Esophagus mucosa (tissue), 1 donor: ENCODE measurements around the gene RBM39. TPM values are rescaled to one million over a fixed set of nuclear protein-coding genes. Genes with fewer than 3 reads are reported as not detected.
"Not testable (repeated sequence)": the region's sequence is repeated elsewhere in the genome, so short reads cannot be mapped to it uniquely, and the experiment has no call there.

Experiments
- ATAC-seq: fragments of 200-7000 bp; cut with Tn5 transposase; one replicate; pipeline ENCODE4 v1.9.1; 2020
- total RNA-seq: library from RNA; stranded (reverse); gene quantifications from one replicate; pipeline ENCODE4 v1.2.4, GENCODE V29; 2023
- donor health status: DM: yes; HTN: yes; CAD: no.

RBM39 gene
- total RNA-seq, 1 donor from 2014 or later: 139 TPM

GRCh38 chr20:35724321-35725230 lies 17.5 kb downstream of the RBM39 start:
- no peak for ATAC-seq

- not testable (repeated sequence) for ATAC-seq
These were observed 18.3 kb downstream of the RBM39 start for GRCh38 chr20:35723652-35724320.

DNA sequence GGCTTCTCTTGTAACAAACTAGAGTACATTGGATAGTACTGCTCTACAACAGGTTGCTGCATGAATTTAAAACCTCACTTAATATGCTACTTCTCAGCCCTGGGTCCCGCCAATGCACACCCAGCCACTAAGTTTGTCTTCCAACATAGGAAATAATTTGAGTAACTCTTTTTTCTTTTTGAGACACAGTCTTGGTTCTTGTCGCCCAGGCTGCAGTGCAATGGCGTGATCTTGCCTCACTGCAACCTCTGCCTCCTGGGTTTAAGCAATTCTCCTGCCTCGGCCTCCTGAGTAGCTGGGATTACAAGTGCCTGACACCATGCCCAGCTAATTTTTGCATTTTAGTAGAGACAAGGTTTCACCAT lies 18.8 kb downstream of the RBM39 start:
- not testable (repeated sequence) for ATAC-seq

DNA sequence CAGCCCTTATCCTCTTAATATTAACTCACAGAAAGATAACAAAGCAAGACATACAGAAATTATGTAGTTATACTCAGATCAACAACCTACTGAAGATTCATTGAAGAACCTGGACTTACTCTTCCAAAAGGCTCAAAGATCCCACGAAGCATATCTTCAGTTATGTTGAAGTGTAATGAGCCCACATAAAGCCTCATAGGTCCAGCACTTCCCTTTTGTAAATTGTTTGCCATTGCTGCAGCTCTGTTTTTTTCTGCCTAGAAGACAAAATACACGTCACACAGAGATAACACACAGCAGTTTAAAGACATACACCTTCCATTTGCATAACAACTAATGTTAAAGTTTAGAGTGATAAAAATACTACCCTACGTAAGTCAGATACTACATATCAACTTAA lies 20.4 kb downstream of the RBM39 start:
- no peak for ATAC-seq

- ATAC-seq: no peak
These were observed 20.8 kb downstream of the RBM39 start for GRCh38 chr20:35721219-35721618.

DNA sequence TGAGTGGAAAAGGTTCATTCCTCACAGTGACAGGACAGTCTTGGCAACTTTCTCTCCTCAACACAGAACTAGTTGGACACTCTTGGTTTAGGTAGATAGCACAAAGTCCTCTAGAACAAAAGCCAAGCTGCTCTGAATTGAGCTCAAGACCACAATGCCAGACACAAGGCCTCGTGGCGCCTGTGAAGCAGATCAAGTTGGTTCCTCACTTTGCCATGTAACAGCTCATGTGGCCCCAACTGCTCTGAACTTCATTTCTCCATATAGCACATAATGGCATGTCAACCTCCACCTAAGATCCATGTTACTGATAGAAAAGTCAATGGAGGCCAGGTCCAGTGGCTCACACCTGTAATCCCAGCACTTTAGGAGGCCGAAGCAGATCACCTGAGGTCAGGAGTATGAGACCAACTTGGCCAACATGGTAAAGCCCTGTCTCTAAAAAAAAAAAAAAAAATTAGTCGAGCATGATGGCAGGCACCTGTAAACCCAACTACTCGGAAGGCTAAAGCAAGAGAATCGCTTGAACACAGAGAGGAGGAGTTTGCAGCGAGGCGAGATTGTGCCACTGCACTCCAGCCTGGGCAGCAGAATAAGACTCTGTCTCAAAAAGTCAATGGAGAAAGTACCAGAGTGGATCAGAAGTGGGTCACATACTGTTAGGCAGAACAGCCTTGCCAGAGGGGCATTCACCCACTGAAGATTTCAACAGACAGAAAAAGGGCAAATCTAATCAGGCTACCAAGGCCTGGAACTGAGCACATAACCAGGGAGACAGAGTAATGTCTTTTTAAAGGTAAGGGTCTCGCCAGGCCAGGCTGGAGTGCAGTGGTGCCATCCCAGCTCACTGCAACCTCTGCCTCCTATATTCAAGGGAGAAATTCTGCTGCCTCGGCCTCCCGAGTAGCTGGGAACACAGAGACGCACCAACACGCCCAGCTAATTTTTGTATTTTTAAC lies 21.6 kb downstream of the RBM39 start:
- no peak for ATAC-seq

DNA sequence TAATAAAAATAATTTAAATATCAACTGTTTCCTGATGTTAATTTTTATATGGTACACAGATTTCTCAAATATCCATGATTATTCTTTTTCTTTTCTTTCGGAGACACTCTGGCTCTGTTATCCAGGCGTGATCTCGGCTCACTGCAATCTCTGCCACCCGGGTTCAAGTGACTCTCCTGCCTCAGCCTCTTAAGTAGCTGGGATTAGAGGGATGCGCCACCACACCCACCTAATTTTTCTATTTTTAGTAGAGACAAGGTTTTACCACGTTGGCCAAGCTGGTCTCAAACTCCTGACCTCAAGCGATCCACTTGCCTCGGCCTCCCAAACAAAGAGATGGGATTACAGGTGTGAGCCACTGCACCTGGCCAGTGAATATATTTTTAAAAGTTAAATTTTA lies 22.3 kb downstream of the RBM39 start:
- ATAC-seq: no peak

DNA sequence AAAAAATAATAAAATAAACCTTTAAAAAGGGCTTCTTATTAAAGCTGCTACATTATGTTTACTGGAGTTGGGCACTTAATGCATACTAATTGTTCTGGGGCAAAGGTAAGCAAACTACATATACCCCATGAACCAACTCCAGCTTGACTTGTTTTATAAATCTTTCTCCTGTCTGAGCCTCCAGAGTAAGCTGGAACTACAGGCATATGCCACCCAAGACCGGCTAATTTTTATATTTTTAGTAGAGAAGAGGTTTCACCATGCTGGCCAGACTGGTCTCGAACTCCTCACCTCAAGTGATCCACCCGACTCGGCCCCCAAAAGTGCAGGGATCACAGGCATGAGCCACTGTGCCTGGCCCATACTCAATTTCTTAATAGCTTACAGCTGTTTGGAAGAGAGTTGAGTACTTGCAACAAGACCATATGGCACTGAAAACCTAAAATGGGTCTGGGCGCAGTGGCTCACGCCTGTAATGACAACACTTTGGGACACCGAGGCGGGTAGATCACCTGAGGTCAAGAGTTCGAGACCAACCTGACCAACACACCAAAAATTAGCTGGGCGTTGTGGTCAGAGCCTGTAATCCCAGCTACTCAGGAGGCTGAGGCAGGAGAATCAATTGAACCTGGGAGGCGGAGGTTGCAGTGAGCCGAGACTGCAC lies 23.0 kb downstream of the RBM39 start:
- no peak for ATAC-seq

DNA sequence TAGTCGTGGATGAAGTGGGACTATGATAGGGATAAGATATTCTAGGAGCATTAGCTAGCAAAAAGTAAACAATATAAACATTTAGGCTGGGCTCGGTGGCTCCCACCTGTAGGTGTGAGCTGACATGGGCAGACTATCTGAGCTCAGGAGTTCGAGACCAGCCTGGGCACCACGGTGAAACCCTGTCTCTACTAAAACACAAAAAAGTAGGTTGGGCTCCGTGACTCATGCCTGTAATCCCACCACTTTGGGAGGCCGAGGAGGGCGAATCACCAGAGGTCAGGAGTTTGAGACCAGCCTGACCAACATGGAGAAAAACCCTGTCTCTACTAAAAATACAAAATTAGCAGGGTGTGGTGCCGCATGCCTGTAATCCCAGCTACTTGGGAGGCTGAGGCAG lies 23.7 kb downstream of the RBM39 start:
- ATAC-seq: not testable (repeated sequence)

DNA sequence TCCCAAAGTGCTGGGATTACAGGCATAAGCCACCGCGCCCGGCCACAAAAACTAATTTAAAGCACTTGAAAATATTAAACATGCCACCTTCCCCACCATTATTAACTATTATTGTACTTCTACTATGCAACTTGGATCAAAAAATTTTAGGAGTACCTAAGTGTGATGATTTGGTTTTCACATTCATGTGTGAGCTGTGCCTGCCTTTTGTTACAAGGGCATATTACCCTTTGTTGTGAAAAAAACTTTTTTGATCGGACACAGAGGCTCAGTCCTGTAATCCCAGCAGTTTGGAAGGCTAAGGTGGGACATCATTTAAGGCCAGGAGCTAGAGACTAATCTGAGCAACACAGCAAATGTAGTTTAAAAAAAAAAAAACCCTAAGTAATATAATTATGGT lies 25.7 kb downstream of the RBM39 start:
- ATAC-seq: no peak

DNA sequence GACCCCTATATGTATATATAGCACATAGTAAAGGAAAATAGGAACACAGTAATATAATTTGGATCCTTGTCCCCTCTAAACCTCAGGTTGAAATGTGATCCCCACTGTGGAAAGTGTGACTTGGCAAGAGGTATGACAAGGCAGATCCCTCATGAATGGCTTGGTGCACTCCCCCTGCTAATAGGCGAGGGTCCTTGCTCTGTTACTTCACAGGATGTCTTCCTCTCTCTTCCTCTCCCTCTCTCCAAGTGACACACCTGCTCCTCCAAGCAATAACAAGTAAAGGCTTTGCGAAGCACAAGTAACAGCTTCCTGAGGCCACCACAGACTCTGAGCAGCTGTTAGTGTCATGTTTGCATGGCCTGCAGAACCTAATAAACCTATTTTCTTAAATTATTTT lies 26.4 kb downstream of the RBM39 start:
- no peak for ATAC-seq

GRCh38 chr20:35714127-35714526 lies 27.9 kb downstream of the RBM39 start:
- no peak for ATAC-seq

DNA sequence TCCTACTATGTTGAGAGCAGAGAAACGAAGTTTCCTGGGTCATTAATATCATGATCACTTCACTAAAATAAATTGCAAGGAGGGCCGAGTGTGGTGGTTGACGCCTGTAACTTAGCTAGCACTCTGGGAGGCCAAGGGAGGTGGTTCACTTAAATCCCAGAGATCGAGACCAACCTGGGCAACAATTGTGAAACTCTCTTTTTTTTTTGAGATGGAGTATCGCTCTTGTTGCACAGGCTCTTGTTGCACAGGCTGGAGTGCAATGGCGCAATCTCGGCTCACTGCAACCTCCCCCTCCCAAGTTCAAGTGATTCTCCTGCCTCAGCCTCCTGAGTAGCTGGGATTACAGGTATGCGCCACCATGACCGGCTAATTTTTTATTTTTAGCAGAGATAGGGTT lies 28.9 kb downstream of the RBM39 start:
- ATAC-seq: not testable (repeated sequence)

- ATAC-seq: no peak
These were observed 30.4 kb downstream of the RBM39 start for GRCh38 chr20:35711588-35712209.

DNA sequence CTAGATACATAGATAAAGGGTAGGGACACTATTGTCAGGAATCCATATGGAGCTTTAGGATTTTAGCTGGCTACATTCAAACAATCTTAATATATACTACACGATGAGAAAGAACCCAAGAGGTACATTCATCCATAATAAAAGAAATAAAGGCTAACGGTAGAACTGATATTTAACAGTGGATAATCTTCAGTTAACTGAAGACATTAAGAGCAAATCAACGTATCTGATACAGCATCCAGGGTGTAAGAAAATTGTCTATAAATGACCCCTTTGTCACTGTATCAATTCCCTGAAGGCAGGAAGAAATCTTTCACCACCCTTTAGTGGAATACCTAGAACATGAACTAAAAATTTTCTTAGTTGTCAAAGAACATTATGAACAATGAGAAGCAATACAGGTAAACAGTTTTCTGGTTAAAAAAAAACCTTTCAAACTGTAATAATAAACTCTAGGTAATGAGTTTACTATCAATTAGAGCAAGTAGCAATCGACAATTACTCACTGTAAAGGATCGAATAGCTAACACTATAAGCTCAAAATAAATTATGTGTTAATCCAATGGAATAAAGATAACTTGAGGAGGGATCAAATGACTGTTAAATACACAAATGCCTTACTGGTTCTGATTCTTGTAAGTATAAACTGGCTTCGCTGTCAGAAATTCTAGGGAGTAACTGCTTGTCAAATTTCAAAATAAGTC lies 31.0 kb downstream of the RBM39 start:
- no peak for ATAC-seq

DNA sequence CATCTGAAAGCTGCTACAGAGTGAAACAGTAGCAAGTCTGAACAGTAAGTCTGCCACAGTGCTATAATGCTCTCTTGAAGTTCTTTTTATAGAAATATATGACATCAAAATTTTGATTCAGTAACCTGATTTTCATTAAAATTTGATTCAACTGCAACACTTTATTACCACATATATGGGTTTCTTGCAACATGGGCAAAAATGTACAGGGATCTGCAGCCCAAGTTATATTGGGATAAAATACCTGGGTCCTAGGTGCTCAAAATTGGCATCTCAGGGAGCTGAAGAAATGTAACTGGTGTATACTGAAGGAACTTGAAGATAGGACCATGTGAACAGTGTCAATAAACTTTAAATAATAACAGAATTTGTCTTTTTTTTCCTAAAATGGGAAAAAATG lies 32.0 kb downstream of the RBM39 start:
- no peak for ATAC-seq

DNA sequence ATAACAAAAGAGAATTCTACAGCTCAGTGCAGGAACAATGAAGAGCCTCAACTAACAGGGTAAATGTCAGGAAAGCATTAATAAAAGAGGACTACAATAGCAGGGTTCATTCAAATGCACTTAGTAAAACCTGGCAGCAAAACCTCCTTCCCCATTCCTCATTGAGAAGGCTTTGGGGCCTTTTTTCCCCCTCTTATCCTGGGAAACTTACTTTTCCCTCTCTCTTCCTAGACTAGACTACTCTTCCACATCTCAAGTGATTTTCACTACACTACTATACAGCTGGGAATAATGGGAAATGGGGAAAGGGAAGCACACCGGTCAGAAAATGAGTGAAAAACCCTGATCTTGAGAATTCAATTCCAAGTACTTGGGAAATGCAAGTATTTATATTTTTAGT lies 32.8 kb downstream of the RBM39 start:
- no peak for ATAC-seq

- ATAC-seq: no peak
These were observed 33.6 kb downstream of the RBM39 start for GRCh38 chr20:35708502-35708901.

DNA sequence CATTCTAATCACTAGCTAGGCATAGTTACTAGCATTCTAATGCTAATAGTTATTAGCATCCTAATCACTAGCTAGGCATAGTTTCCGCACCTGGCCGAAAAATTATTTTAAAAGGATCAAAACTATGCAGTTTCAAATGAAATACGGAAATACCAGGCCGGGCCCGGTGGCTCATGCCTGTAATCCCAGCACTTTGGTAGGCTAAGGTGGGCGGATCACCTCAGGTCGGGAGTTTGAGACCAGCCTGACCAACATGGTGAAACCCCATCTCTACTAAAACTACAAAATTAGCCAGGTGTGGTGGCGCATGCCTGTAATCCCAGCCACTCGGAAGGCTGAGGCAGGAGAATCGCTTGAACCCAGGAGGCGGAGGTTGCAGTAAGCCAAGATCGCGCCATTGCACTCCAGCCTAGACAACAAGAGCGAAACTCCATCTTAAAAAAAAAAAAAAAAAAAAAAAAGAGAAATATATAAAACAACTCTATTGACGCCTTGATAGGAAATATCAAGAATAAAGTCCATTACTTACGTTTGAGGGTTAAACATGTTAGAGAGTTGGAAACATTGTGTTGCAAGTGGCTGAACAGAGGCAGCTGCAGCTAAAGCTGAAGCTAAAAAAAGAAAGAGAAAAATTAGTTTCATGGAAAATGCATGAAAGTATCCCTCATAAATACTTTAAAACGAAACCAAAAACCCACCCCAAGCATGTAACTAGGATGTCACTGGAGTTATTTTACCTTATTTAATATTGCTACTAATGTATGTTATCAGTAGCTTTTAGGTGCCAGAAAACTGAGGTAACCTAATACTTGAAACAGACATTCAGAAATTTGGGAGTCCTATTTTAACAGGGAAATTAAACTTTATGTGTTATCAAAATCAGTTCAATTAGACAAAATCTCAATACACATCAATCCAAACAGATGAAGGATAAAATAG lies 35.2 kb downstream of the RBM39 start:
- ATAC-seq: not testable (repeated sequence)

DNA sequence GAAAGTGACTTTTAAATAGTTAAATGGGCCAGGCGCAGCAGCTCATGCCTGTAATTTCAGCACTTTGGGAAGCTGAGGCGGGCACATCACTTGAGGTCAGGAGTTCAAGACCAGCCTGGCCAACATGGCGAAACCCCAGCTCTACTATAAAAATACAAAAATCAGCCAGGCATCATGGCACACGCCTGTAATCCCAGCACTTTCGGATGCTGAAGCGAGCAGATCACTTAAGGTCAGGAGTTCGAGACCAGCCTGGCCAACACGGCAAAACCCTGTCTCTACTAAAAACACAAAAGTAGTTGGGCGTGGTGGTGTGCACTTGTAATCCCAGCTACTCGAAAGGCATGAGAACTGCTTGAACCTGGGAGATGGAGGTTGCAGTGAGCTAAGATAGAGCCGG lies 36.2 kb downstream of the RBM39 start:
- ATAC-seq: not testable (repeated sequence)
